IPS DF 19.7 (cell line): Measurements from ENCODE around the gene DPP3.

Experiments
- DNase-seq: peaks from one replicate; pipeline ENCODE4 v3.0.0-alpha.2; 2013; ENCODE audit warnings: low read depth, low spot score

DPP3 gene

GRCh38 chr11:66556086-66556485 lies 75.9 kb downstream of the DPP3 start:
- no peak for DNase-seq

GRCh38 chr11:66557733-66558326 lies 77.6 kb downstream of the DPP3 start:
- no peak for DNase-seq
